ENCODE data around the gene CCNY.
"Not testable (repeated sequence)": the region's sequence is repeated elsewhere in the genome, so short reads cannot be mapped to it uniquely, and the experiment has no call there.

Gene CCNY

DNA sequence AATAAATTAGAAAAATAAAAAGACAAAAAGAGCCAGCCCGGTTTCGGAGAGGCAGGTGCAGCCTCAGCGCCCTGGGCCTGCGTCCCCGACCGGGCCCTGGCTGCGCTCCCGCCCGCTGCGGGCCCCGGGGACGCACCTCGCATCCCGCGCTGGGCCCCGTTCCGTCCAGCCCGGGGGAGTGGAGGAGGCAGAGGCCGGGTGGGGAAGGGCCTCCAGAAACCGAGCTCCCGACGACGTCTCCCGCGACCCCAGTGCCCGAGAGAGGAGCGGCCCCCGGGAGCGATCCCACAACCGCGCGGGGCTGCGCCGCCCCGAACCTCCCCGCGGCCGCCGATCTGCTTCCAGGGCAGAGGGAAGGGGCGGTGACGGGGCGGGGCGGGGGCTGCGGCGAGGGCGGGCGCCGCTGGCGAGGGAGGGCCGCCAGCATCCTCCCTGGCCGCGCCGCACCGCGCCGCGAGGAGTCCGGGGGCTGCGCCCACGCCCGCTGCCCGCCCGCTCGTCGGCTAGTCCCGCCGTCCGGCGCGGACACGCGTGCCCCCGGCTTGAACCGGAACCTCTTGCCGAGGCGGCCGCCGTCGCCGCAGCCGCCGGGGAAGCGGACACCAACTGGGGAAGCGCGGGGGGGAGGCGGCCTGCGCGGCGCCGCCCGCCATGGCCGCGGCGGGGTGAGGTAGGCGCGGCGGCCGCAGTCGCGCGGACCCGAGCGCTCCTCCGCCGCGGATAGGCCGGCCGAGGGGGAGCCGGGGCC is at the start of gene CCNY:
Gene CCNY, plus strand, starts transcription at position 426 of the 748 bp plus-strand sequence. CDS start 545 bp downstream, outside the sequence.
- DNase-seq = no peak

DNA sequence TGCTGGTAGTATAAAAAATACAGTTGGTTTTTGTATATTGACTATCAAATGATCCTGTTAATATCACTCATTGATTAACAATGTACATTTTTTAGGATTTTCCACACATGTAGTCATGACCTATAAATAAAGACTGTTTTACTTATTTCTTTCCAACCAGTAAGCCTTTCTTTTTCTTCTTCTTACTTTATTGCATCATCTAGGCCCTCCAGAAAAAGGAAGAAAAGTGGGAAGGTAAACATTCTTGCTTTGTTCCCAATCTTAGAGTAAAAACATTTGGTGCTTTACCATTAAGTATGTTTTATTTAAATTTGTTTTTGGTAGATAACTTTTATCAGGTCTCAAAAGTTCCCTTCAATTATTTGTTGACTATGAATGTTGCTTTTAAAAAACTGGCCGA is 47.1 kb upstream of the CCNY start:
- DNase-seq = no peak

DNA sequence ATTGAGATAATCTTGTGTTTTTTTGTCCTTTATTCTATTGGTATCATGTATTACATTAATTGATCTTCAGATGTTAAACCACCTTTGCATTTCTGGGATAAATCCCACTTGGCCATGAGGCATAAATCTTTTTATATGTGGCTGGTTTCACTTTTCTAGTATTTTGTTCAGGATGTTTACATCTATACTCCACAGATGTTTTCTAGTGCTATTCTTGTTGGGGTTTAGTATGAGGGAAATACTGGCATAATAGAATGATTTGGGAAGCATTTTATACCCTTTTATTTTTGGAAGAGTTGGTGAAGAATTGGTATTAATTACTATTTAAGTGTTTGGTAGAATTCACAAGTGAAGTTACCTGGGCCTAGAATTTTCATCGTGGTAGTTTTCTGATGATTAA is 41.8 kb upstream of the CCNY start:
- no peak for DNase-seq

DNA sequence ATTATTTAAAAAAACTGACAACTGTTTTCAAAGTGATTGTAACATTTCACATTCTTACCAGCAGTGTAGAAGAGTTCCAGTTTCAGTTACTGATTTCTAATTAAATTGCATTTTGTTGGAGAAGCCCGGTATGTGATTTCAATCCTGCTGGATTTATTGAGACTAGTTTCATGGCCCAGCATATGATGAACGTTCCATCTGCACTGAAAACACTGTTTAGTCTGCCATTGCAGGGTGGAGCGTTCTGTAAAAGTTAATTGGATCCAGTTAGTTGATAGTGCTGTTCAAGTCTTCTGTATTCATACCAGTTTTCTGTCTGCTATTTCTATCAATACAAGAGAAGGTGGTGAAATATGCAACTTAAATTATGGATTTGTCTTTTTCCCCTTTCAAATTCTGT is 37.3 kb upstream of the CCNY start:
- no peak for DNase-seq

DNA sequence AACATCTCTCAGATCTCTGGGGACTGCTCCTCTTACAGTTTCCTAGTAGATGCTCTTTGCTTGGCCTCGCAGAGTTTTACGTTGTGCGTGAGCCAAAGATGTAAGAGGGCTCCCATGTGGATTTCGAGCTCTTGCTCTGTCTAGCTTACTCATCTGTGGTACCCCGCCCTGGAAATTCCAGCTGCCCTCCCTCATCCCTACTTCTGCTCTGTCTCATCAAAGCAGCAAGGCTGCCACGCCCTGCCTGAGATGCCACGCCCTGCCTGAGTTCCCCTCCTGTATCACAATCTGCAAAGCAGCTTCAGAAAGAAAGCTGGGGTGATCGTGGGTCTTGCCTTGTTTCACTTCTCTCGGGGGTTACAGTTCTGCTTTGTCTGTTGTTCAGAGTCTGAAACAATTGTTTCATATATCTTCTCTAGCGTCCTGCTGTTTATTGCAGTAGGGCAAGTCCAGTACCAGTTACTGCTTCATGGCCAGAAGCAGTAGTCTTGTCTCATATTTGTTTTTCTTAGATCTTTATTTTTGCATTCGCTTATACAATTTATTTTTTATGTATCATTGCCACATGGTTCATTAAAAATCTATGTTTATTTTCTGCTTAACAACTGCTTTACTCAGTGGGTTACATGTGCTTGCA is 36.1 kb upstream of the CCNY start:
- no peak for DNase-seq

DNA sequence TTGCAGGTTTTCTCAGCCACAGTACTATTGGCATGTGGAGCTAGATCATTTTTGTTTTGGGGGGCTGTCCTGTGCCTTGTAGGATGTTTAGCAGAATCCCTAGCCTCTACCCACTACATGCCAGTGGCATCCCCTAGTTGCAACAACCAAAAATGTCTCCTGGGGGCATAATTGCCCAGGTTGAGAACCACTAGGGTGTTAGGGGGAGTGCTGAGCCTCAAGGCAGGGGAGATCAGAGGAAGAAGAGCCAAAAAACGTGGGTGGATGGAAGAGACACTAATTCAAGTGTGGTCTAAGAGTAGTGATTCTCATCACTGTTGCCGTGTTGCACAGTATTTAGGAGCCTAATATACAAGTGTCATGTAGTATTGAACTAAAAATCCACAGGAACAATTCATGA is 31.7 kb upstream of the CCNY start:
- DNase-seq = no peak

DNA sequence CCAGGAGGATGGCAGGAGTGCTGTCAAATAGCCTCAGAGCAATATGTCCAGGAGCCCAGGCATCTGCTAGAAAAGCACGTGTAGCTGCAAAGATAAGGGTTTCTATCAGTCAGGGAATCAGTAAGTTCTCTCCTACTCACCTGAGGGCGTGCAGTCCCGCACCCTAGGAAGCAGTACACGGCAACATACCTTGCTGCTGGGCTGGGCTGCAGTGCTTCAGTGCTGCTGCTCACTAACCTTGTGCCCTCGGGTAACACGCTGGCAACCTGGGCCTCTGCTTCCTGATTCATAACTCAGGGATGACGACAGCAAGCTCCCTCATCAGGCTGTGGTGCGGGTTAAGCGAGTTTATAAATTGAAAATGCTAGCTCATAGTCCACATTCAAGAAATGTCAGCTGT is 29.5 kb upstream of the CCNY start:
- no peak for DNase-seq

DNA sequence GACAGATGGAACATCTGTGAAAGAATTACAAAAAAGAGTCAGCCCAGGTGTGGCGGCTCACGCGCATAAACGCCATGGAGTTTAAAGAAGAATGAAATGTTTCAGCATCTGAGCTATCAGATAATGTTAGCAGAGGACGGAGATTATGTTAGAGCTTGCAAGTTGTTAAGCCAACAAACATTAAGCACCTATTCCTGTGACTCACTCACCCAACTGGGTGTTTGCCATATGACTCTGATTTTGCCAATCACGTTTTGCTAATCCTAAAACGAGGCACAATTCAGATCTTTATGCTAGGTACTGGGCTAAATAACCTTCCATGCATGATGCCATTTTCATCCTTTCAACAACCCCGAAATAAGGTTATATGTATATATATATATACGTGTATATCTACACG is 29.0 kb upstream of the CCNY start:
- DNase-seq = no peak

DNA sequence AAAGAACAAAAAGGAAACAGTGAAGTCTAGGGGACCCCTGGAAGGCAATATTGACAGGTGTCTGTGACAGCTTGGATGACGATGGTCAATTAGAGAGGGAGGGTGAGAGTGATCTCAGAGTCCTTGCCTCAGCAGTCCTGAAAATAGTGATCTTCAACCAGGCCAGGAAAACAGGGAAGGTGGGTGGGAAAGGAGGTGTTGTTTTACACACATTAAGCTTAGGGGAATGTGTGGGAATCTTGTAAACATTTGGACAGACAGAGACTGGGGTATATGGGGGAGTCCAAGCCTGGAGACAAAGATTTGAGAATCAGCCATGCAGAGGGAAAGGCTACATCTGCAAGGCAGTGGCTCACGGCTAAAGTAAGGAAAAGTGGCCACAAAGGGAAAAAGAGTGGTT is 27.5 kb upstream of the CCNY start:
- no peak for DNase-seq

DNA sequence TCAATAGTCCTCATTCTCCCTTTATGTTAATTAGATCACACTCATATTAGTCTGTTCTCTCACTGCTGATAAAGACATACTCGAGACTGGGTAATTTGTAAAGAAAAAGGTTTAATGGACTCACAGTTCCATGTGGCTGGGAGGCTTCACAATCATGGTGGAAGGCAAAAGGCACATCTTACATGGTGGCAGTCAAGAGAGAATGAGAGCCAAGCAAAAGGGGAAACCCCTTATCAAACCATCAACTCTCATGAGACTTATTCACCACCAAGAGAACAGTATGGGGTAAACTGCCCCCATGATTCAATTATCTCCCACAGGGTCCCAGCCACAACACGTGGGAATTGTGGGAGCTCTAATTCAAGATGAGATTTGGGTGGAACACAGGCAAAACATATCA is 22.2 kb upstream of the CCNY start:
- DNase-seq = not testable (repeated sequence)

DNA sequence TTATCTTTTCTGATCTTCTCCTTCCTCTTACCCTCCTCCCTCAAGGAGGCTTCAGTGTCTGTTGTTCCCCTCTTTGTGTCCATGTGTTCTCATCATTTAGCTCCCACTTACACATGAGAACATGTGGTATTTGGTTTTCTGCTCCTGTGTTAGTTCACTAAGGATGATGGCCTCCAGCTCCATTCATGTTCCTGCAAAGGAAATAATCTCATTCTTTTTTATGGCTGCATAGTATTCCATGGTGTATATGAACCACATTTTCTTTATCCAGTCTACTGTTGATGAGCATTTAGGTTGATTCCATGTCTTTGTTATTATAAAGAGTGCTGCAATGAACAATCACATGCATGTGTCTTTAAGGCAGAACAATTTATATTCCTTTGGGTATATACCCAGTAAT is 21.1 kb upstream of the CCNY start:
- DNase-seq = not testable (repeated sequence)

DNA sequence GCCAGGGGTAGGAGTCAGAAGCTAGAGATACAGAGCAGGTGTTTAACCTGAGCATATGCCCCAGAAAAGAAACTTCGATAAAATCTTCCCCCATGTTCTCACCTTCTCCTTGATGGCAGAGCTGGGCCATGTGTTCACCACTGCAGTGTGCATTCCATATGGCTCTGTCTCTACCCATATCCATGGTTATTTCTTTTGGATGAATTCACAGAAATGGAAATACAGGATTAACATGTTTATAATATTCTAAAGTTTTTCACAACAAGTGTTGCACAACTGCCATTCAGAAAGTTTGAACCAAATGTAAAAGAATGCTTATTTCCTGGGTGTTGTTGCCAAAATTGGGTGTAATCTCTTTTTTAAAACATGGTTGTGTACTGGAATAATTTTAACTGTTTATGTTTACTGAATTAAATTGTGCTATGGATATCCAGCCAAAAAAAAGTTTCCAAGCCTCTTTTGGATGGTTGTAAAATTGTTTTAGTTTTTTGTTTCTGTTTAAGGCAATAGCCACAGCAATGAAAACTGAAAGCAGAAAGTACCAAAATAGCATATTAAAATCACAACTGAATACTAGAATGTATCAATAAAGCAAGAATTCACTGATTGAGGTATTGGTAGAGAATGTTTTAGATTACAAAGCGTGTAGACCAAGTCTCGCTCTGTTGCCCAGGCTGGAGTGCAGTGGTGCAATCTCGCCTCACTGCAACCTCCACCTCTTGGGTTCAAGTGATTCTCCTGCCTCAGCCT is 19.9 kb upstream of the CCNY start:
- DNase-seq = no peak

DNA sequence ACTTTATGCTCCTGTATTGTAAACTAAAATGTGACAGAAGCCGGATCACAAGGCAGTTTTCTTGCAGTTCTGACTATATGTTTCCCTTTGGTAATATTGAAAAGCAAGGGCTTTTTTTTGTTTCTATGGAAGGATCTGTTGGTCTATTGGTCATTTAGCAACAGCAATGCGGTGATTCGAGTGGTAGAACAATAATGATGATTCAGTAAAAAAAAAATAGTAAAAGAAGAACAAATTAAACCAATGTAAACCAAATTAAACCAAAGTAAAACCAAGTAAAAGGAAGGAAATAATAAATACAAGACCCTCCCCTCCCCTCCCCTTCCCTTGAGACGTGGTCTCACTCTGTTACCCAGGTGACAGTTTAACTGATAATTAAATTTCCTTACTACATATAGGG is 17.8 kb upstream of the CCNY start:
- no peak for DNase-seq

DNA sequence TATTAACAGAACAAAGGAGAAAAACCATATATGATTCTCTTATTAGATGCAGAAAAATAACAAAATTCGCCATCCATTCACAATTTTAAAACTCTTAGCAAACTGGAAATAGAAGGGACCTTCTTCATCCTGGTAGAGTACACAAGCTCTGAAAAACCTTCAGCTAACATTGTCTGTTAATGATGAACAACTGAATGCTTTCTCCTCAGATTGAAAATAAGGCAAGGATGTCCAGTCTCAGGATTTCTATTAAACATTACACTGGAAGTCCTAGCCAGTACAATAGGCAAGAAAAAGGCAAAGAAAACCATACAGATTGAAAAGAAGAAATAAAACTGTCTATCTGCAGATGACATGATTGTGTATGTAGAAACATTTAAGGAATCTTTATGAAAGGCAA is 16.0 kb upstream of the CCNY start:
- no peak for DNase-seq

DNA sequence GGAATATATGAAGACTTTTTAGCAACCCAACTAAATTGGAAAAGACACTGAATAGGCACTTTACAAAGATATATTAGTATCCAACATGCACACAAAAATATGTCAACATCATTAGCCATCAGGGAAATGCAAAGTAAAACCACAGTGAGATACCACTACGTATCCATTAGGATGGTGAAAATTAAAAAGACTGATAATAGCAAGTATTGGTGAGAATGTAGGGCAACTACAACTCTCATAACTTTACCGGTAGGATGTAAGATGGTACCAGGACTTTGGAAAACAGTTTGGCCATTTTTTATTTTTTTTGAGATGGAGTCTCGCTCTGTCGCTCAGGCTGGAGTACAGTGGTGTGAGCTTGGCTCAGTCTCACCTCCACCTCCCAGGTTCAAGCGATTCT is 13.7 kb upstream of the CCNY start:
- DNase-seq = no peak

DNA sequence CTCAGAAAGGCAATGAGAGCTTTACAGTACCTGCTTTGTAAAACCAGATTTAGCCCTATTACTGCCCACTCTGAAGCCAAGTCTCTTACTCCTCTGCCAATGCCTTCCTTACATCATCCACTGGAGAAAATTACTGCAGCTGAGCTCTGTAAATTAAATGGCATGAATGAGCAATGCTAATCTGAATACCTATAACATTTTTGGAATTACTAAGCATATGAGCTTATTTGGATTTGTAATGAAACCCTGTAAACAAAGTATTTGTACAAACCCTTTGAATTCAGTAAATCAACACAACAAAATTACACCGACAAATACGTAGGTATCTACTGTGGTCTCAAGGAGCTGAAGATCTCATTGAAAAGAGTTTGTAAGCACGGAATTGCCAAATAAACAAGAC is 12.1 kb upstream of the CCNY start:
- DNase-seq = no peak

DNA sequence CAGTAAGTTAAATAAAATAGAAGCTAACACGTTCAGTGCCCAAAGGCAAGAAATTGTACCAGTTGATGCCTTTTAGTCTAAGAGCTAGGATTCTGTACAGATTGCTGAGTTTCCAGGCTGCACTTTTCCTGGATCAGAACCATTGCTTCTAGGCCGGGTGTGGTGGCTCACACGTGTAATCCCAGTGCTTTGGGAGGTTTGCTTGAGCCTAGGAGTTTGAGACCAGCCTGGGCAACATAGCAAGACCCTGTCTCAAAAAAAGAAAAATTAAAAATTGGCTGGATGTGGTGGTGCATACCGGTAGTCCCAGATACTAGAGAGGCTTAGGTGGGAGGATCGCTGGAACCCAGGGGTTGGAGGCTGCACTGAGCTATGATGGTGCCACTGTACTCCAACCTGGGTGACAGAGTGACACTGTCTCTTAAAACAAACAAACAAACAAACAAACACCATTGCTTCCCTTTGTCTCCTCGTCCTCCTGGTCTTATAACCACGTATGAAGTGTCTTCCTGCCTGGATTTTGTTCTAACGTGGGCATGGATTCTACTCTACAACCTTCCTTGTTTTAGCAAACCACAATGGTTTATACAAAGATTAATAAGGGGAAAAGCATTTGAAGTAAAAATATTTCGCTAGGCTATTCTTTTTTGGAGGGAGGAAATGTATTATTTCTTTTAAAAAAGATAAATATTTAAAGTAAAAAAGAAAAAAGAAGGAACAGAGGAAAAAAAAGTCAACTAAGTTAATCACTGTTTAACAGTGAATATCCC is 9.7 kb upstream of the CCNY start:
- no peak for DNase-seq

DNA sequence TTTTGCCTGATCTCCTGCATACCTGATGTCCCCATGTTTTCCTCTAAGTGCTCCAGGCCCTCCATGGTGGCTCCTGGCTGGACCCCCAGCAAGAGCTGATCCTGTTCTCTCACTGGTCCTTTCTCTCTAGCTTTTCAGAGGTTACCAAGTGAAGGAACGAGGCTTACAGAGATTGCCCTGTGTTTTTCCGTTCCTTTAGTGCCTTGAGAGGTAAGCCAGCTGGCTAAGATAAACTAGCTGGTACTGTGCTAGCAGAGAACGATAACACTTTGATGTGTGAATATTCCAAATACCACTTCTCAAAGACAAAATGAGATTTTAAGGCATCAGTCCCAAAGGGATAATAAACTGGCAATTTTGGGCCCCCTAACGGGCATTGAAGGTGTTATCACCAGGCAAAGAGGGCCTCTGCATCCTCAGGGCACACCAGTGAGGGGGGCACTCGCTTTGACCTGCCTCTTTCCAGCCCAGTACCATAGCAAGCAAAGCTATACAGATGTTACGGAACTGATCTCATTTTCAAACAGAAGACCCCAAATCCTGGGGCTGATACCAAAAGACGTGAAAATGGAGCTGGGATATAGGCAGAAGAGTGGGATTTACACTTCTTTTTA is 8.4 kb upstream of the CCNY start:
- no peak for DNase-seq

DNA sequence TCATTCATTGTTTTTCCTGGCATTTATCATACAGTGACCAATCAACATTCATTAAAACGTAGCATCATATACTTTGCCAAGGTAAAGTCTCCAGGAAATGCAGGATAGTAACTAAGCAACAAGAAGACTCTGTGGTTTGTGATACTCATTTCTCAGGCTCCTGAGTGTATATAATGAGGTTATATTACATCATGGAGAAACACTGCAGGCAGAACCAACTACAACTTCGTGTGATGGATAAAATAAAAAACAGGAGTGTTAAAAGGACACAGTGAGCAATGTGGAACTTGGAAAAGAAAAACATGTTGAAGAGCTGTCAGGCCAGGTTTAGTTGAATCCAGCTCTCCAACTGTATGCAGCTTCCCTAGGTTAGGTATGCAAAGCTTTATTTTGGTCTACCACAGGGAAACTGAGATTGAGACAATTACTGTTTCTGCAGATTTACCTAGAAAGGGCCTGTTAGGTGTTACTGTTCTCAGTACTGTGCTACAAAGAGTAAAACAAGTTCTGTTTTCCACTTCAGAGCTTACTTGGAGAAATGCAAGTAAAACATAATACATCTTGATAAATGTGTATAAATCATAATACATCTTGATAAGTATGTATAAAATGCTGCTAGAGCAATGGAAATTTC is 7.8 kb upstream of the CCNY start:
- no peak for DNase-seq

DNA sequence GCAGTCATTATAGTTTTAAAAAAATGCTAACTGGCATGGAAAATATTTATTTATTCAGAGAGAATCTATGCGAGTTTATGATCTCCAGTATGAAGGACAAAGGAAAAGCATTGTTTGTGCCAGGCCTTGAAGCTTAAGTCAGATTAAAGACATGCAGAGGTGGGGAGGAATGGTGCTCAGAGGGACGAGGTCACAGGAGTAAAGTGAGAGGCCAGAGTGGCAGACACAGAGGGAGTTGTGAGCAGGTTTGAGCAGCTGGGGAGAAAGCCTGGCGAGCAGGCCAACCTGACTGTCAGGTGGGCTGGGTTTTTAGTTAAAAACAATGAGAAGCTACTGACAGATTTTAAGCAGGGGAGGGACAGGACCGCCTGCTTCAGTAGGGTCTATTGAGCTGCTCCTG is 6.8 kb upstream of the CCNY start:
- no peak for DNase-seq

DNA sequence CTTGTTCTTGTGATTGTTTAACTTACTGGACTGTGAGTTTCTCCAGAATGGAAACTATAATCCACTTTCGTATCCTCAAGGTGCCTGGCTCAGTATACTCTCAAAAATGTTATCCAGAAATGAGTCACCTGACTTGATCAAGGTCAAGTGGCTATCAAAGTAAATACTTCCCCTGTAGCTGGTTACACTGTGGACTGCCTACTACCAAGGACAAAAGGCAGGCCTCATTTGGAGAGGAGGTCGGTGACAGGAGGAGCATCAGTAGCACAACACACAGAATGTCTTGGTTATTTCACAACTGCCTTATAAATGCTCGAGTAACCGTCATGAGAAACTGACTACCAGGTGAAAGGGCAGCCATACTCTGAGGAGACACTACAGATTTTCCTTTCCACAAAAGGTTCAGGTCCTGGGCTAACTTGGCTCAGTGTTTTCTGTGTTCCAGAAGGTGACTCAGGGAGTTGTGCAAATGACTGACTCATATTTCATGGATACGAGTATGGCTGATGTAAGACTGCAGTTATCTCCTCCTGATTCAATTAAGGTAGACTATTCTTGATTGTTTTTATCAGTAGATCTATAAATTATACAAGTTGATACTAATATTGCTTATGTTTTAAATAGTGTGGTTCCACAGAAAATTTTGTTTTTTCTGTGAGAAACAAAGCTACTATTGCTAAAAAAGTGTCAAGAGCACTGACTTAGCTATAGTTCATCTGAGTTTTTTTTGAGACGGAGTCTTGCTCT is 4.2 kb upstream of the CCNY start:
- no peak for DNase-seq

DNA sequence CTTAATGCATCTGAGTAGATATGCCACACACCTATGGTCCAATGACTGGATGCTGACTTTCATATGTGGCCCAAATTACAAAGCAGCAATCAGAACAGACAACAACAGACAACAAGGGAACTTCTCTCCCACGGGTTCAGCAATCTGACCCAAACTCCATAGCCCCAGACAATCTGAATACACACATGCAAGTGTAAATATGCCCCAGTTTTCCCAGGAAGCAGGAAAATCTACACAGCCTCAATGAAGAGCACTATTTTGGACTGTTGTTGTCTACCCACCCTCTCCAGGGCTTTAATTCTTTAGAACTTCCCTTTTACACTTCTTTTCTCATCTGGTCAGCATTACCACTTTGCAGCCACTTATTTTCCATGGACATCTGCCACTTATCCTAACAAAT is 2.0 kb upstream of the CCNY start:
- no peak for DNase-seq

Measured in cortex of kidney (tissue), 1 donor.